Adipocyte (in vitro differentiated cells): ENCODE data around the gene XKRX.

Experiments used
- DNase-seq: peaks from one replicate; pipeline ENCODE4 v3.0.0-alpha.2; 2015; ENCODE audit warnings: low read depth
- H3K27me3 ChIP-seq: replicated peaks from 2 replicates; pipeline ENCODE4 v1.7.0; 2013; ENCODE audit warnings: mild to moderate bottlenecking, low read length, moderate library complexity; ENCODE audit not compliant: control insufficient read depth, insufficient read depth
- H3K36me3 ChIP-seq: 2 replicates; pipeline ENCODE4 v1.7.0; 2013; ENCODE audit warnings: low read length, mild to moderate bottlenecking, moderate library complexity; ENCODE audit not compliant: control insufficient read depth, insufficient read depth, severe bottlenecking
- H3K4me1 ChIP-seq: 2 replicates; pipeline ENCODE4 v1.7.0; 2013; ENCODE audit warnings: mild to moderate bottlenecking, low read length, moderate library complexity; ENCODE audit not compliant: control insufficient read depth, insufficient read depth
- H3K4me3 ChIP-seq: 2 replicates; pipeline ENCODE4 v1.7.0; 2013; ENCODE audit warnings: mild to moderate bottlenecking, low read length, moderate library complexity
- H3K9ac ChIP-seq: 2 replicates; pipeline ENCODE4 v1.7.0; 2013; ENCODE audit warnings: mild to moderate bottlenecking, low read length, moderate library complexity
- H3K9me3 ChIP-seq: 2 replicates; pipeline ENCODE4 v1.7.0; 2013; ENCODE audit warnings: mild to moderate bottlenecking, low read length, moderate library complexity; ENCODE audit not compliant: control insufficient read depth

XKRX gene

DNA sequence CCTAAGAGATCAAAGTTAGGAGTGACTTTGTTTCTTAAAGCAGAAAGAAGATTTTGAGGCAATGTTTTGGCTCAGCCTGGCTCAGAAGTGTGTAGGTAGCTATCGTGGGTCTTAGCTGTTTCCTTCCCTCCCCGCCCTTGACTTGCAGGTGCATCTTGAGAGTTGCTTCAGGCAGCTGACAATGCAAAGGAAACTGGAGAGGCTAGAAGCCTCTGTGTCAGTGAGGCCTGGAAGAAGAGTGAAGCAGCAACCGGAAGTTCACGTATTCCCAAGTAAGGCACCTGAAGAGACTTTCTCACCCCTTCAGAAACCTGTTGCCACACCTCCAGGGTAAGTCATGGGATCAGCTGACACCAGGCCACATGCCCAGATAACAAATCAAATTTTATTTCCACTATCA lies 10.6 kb upstream of the XKRX start:
- Histone ChIP-seq H3K27me3 (peaks cover 11% of the 10 kb centered on the region), H3K36me3 (no peaks in the 10 kb centered on the region), H3K4me1 (no peaks in the 10 kb centered on the region), H3K4me3 (no peak overlapping the region), H3K9me3 (no peaks in the 10 kb centered on the region), H3K9ac (no peak overlapping the region)
- DNase-seq, result no peak

DNA sequence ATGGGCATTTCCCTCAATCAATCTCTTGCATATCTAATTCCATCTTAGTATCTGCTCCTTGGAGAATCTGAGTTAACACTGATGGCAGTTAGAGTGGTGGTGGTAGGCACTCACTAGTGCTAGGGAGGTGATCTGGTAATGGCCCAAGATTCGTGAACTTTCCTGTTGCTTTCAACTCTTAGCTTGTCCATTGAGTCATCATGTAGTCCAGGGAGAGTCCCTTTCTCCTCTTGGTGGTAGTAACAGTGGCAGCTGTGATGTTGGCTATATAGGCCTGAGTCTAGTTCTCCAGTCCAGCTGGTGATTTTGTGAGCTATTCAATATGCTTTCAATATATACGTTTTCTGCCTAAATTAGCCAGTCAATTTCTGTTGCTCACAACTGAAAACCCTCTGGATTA lies 7.0 kb upstream of the XKRX start:
- H3K4me1 ChIP-seq, result no peaks in the 10 kb centered on the region
- H3K9me3 ChIP-seq, result peaks cover 16% of the 10 kb centered on the region
- H3K27me3 ChIP-seq, result peaks cover 11% of the 10 kb centered on the region
- DNase-seq, result no peak
- H3K36me3 ChIP-seq, result no peaks in the 10 kb centered on the region
- no peak overlapping the region for H3K9ac ChIP-seq
- H3K4me3 ChIP-seq, result no peak overlapping the region

DNA sequence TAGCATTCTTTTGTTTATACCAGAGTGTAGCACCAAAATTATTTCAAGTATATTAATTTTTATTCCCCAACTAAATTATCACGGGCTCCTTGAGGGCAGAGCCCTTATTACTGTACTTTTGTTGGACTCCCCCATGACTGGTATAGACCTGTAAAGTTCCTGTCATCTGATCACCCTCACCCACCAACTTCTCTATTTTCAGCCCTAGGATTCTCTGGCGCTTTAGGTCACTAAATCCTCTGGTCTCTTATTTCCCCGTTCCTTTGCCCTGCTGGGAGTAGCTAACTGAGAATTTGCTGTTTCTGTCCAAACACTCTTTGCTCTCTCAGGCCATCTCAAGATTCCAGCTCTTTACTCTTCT lies 3.2 kb upstream of the XKRX start:
- Histone ChIP-seq H3K9ac (no peak overlapping the region), H3K4me1 (no peaks in the 10 kb centered on the region), H3K36me3 (no peaks in the 10 kb centered on the region), H3K4me3 (no peak overlapping the region), H3K27me3 (peaks cover 20% of the 10 kb centered on the region), H3K9me3 (peaks cover 16% of the 10 kb centered on the region)
- DNase-seq, result no peak

DNA sequence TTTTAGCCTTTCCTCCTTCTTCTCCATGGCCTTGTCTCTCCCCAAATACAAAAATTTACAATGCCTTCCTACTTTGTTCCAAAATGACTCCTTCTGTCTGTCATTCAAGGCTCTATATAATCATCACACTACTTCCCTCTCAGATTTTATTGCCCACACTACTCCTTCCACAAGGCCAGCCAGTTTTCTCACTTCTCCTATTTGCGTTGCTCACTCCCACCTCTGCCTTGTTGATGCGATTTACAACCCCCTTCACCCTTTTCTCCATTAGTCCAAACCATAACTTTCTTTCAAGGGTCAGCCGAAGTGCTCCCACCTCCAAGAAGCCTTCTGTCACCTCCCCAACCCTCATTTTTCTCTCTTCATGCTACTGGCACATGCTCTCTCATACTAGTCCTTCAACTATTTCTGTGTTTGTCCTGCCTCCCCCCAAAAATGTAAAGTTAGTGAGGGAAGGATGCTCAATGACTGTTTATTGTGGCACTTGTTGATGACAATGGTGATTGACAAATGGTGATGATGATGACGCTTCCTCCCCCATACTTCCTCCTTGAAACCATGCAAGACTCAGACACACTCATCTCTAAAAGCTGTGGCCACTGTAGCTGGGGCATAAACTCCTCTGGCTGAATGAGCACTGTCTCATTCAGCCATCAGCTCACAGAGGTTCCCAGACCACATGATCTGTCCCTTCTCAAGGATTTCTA lies 2.7 kb upstream of the XKRX start:
- no peaks in the 10 kb centered on the region for H3K4me1 ChIP-seq
- H3K9me3 ChIP-seq, result peaks cover 16% of the 10 kb centered on the region
- no peak overlapping the region for H3K9ac ChIP-seq
- H3K27me3 ChIP-seq, result peaks cover 20% of the 10 kb centered on the region
- DNase-seq, result no peak
- H3K4me3 ChIP-seq, result no peak overlapping the region
- H3K36me3 ChIP-seq, result no peaks in the 10 kb centered on the region

DNA sequence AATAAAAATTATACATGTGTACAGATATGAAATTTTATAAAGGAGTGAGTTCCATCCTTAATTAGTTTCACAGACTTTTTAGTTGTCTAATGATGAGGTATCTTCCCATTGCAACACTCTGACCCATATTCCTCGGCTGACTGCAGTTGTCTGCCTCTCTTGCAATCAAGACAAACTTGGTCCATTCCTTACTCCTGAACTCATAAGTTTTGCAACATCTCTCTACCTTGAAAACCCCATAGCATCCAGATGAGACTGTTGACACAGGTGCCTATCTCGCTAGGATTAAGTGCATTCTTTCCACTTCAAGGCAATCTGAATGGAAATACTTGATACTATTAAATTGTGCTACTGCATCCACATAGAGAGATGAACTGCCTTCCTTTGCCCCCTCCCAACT lies 2.3 kb downstream of the XKRX start:
- H3K9ac ChIP-seq, result no peak overlapping the region
- H3K9me3 ChIP-seq, result peaks cover 5% of the 10 kb centered on the region
- no peaks in the 10 kb centered on the region for H3K4me1 ChIP-seq
- DNase-seq, result no peak
- no peaks in the 10 kb centered on the region for H3K36me3 ChIP-seq
- no peak overlapping the region for H3K4me3 ChIP-seq
- H3K27me3 ChIP-seq, result peaks cover 8% of the 10 kb centered on the region

DNA sequence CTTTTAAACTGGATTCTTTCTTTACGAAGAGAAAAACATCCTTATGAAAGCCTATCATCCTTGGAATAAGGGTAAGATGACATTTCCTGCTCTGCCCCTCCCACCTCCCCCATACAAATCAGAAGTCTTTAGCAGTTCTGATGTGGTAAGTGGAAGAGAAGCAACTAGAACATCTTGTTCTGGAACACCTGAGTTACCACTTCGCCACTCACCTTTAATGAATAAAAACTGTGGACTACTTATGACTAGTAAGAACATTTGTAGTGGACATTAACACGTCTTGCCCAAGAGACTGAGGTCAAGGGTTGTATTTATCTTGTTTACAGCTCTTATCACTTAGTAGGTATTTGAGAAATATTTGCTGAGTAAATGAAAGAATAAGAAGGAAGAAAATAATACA lies 4.3 kb downstream of the XKRX start:
- Histone ChIP-seq H3K4me1 (no peaks in the 10 kb centered on the region), H3K9me3 (no peaks in the 10 kb centered on the region), H3K36me3 (no peaks in the 10 kb centered on the region), H3K4me3 (no peak overlapping the region), H3K27me3 (peaks cover 8% of the 10 kb centered on the region), H3K9ac (no peak overlapping the region)
- no peak for DNase-seq

DNA sequence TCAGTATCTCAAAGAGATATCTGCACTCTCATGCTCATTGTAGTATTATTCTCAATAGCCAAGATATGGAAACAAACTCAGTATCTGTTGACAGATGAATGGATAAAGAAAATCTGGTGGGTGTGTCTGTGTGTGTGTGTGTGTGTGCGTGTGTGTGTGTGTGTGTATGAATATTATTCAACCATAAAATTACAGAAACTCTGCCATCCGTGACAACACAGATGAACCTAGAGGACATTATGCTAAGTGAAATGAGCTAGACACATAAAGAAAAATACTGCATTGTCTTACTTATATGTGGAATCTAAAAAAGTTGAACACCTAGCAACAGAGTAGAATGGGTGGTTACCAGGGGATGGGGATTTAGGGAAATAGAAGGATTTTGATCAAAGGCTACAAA lies 13.2 kb downstream of the XKRX start:
- Histone ChIP-seq H3K27me3 (peaks cover 20% of the 10 kb centered on the region), H3K4me3 (no peak overlapping the region), H3K9ac (no peak overlapping the region), H3K36me3 (no peaks in the 10 kb centered on the region), H3K4me1 (no peaks in the 10 kb centered on the region), H3K9me3 (no peaks in the 10 kb centered on the region)
- DNase-seq, result no peak

DNA sequence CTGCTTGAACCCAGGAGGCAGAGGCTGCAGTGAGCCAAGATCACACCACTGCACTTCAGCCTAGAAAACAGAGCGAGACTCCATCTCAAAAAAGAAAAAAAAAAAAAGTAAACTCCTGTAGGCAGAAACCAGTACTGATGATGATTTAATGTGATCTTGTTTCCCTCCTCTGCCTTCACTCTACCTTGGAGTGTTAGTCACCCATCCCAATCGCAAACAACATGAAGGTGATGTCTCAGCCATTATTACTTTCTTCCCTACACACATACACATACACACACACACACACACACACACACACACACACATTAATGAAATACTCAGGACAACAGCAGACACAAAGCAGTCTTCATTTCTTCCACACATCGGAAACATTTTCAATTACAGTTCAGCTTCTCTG lies 15.6 kb downstream of the XKRX start:
- Histone ChIP-seq H3K9ac (no peak overlapping the region), H3K9me3 (no peaks in the 10 kb centered on the region), H3K36me3 (no peaks in the 10 kb centered on the region), H3K27me3 (peaks cover 14% of the 10 kb centered on the region), H3K4me1 (no peaks in the 10 kb centered on the region), H3K4me3 (no peak overlapping the region)
- DNase-seq, result no peak

DNA sequence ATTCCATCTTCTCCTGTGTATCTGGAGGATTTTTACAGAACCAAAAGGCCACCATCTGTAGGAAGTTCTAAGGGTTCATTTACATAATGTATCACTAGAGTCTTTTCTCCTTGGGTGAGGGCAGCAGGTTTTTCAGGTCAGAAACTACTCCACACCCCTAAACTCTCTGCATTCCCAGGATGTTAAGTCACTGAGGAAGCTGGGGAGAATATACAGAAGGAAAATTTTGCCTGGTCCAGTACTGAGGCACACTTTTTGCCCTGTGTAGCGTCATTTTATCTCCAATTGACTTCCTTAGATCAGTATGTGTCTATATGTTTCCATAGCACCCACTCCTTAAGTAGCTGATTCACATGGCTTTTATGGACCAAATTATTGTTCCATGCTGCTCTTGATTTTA lies 17.0 kb downstream of the XKRX start:
- Histone ChIP-seq H3K4me3 (no peak overlapping the region), H3K27me3 (peaks cover 14% of the 10 kb centered on the region), H3K9me3 (peaks cover 3% of the 10 kb centered on the region), H3K4me1 (no peaks in the 10 kb centered on the region), H3K9ac (no peak overlapping the region), H3K36me3 (no peaks in the 10 kb centered on the region)
- DNase-seq, result no peak

DNA sequence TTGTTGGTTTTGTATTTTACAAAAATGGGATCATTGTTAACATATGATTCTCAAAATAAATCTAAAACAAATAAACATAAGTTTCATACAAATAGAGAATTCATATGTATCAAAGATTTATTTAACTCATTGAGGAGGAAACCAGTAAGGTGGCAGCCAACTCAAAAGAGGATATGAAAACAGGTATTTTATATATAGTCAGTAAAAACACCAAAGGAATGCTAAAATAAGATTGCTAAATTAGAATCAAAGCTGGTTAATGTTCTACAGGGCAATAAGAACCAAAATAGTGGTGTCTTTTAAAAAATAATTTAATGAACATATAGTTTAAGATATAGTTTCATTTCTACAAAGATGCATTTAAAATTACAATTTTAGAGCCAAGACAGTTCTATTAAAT lies 23.1 kb downstream of the XKRX start:
- peaks cover 33% of the 10 kb centered on the region for H3K9me3 ChIP-seq
- H3K4me3 ChIP-seq, result no peak overlapping the region
- DNase-seq, result no peak
- H3K9ac ChIP-seq, result no peak overlapping the region
- H3K27me3 ChIP-seq, result peaks cover 7% of the 10 kb centered on the region
- H3K4me1 ChIP-seq, result no peaks in the 10 kb centered on the region
- H3K36me3 ChIP-seq, result no peaks in the 10 kb centered on the region

DNA sequence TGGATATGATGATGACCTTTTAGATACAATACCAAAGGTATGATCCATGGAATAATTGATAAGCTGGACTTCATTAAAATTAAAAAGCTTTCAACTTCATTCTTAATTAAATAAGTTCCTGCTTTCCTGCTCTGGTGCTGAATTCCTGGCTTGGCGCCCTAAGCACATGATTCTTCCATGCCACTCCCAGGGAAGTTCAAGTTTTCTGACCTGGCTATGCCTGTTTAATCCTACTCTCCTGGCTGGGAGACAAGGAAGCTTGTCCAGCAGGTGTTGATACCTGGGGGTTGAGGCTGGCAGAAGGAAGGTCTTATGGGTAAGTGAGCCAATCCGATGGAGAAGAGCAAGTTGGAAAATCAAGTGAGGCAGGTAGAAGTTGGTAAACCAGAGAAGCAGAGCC lies 24.3 kb downstream of the XKRX start:
- Histone ChIP-seq H3K4me1 (no peaks in the 10 kb centered on the region), H3K9ac (no peak overlapping the region), H3K36me3 (no peaks in the 10 kb centered on the region), H3K4me3 (no peak overlapping the region), H3K27me3 (peaks cover 7% of the 10 kb centered on the region), H3K9me3 (peaks cover 33% of the 10 kb centered on the region)
- DNase-seq, result no peak

DNA sequence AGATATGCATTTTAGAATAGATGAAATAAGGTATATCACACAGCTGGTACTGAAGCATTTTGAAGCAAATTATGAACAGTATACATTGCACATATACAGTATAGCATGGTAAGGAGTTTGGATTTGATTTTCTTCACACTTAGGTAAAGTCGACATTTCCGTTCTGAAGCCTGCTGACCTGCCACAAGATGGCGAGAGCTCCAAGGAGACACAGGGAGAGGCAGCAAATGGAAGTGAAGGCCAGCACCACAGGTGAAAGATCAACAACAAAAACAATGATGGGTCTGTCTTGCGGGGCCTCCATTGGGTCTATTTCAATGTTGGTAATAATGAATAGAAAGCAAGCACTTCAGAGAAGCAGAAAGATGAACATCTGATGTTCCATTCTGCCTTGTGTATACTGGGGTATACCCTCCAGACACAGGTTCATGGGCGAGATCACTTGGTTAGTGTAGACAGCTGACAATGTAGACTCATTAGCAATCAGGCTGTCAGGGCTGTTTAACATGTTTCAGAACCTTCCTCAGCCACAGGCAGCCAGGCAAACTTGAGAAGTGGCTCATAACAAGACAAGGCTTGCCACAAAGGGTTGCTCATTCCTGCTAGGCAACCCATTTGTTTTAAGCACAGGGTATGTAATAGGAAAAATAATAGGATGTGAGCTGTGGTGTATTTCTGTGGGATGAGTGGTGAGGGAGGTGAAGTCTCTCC lies 33.2 kb downstream of the XKRX start:
- Histone ChIP-seq H3K9me3 (no peaks in the 10 kb centered on the region), H3K9ac (no peak overlapping the region), H3K27me3 (peaks cover 3% of the 10 kb centered on the region), H3K4me3 (no peak overlapping the region), H3K4me1 (no peaks in the 10 kb centered on the region), H3K36me3 (no peaks in the 10 kb centered on the region)
- peak; percentile 53 for DNase-seq
